Keratinocyte (primary cell): Measurements from ENCODE around the gene FUT7.

Experiments used
- EZH2 ChIP-seq: IDR thresholded peaks from one replicate; pipeline ENCODE4 v1.6.1; 2012; ENCODE audit warnings: inconsistent platforms, mild to moderate bottlenecking, low read length, moderate library complexity
- TF ChIP-seq, protein P1 (sequence below), 3 experiments: IDR thresholded peaks in 1 of 3; conservative IDR thresholded peaks in 1 of 3; optimal IDR thresholded peaks in 1 of 3; 2 replicates in 2 of 3; 3 replicates in 1 of 3; pipeline versions ENCODE3 to v1.5.1; 2011; ENCODE audit warnings: low read length in 3 of 3, mild to moderate bottlenecking in 3 of 3, moderate library complexity in 2 of 3, control low read depth in 1 of 3, inconsistent platforms in 1 of 3; ENCODE audit not compliant: insufficient read depth in 2 of 3; ENCODE audit errors: extremely low read depth in 1 of 3

DNA sequence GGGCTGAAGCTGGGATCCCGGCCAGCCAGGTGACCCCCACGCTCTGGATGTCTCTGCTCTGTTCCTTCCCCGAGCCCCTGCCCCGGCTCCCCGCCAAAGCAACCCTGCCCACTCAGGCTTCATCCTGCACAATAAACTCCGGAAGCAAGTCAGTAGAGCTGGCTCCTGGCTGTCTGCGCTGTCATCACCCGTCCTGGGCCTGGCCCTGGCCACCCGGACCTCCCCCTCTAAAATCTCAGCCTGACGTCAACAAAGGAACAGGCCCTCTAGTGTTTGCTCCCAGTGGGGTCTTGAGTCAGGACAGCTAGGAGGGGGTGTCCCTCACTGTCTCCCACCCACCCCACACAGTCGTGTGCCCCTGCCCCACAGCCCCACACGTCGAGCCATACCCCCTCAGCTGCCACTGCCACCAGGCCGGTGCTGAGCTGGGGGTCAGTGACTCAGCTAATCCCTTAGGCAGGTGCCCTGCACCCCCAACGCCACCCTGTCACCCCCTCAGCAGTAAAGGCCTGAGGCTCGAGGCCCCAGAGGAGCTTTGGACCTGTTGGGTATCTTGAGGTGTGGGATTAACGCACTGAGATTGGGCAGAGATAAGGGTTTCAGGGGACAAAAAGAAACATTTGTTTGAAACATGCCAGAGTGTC lies 50.2 kb downstream of the FUT7 start:
- no peak for TF ChIP-seq EZH2
- TF ChIP-seq, protein P1, sequence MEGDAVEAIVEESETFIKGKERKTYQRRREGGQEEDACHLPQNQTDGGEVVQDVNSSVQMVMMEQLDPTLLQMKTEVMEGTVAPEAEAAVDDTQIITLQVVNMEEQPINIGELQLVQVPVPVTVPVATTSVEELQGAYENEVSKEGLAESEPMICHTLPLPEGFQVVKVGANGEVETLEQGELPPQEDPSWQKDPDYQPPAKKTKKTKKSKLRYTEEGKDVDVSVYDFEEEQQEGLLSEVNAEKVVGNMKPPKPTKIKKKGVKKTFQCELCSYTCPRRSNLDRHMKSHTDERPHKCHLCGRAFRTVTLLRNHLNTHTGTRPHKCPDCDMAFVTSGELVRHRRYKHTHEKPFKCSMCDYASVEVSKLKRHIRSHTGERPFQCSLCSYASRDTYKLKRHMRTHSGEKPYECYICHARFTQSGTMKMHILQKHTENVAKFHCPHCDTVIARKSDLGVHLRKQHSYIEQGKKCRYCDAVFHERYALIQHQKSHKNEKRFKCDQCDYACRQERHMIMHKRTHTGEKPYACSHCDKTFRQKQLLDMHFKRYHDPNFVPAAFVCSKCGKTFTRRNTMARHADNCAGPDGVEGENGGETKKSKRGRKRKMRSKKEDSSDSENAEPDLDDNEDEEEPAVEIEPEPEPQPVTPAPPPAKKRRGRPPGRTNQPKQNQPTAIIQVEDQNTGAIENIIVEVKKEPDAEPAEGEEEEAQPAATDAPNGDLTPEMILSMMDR (optimal IDR thresholded peaks at IDR 0.05 in 1 of 3, IDR thresholded peaks at IDR 0.05 in 1 of 3, conservative IDR thresholded peaks at IDR 0.05 in 1 of 3; ENCODE audit: extremely low read depth in 1 of 3, insufficient read depth in 2 of 3, low read length in 3 of 3), result no peak
